Liver (tissue), 9 donors: ENCODE measurements around the gene EHMT1. TPM values are rescaled to one million over a fixed set of nuclear protein-coding genes. Genes with fewer than 3 reads are reported as not detected.

Experiments
- DNase-seq: peaks from one replicate; pipeline ENCODE4 v3.0.0-alpha.2; 2017; ENCODE audit warnings: low spot score
- H3K27ac ChIP-seq, 2 donors: one replicate each; pipeline ENCODE4 v1.7.0; 2013; ENCODE audit warnings: inconsistent platforms in 2 of 2, low read length in 2 of 2, control low read depth in 1 of 2, low read depth in 1 of 2, mild to moderate bottlenecking in 1 of 2
- H3K27me3 ChIP-seq, 4 donors: one replicate each; pipeline versions ENCODE4 v1.6.1 to v1.7.0; 2013; ENCODE audit warnings: low read length in 3 of 4, inconsistent platforms in 1 of 4, mild to moderate bottlenecking in 1 of 4, moderate library complexity in 1 of 4; ENCODE audit not compliant: control insufficient read depth in 4 of 4, insufficient read depth in 4 of 4
- H3K36me3 ChIP-seq, 4 donors: one replicate each; pipeline versions ENCODE4 v1.6.1 to v1.7.0; 2013; ENCODE audit warnings: low read length in 3 of 4, mild to moderate bottlenecking in 3 of 4, low read depth in 1 of 4, moderate library complexity in 1 of 4; ENCODE audit not compliant: control insufficient read depth in 4 of 4, insufficient read depth in 3 of 4
- H3K4me1 ChIP-seq, 4 donors: one replicate each; pipeline versions ENCODE4 v1.6.1 to v1.7.0; 2013; ENCODE audit warnings: low read length in 3 of 4, mild to moderate bottlenecking in 3 of 4, moderate library complexity in 1 of 4; ENCODE audit not compliant: control insufficient read depth in 4 of 4, insufficient read depth in 4 of 4
- H3K4me3 ChIP-seq, 3 donors: one replicate each; pipeline versions ENCODE4 v1.6.1 to v1.7.0; 2013; ENCODE audit warnings: low read length in 3 of 3, control low read depth in 1 of 3, low read depth in 1 of 3, mild to moderate bottlenecking in 1 of 3
- H3K9ac ChIP-seq, 2 donors: one replicate each; pipeline ENCODE4 v1.7.0; 2013; ENCODE audit warnings: low read length in 2 of 2, mild to moderate bottlenecking in 2 of 2, moderate library complexity in 2 of 2, control low read depth in 1 of 2, low read depth in 1 of 2
- H3K9me3 ChIP-seq, 4 donors: one replicate each; pipeline versions ENCODE4 v1.6.1 to v1.7.0; 2013; ENCODE audit warnings: low read length in 3 of 4; ENCODE audit not compliant: control insufficient read depth in 4 of 4
- CTCF ChIP-seq: fragments of 150-350 bp; IDR thresholded peaks from 2 replicates; pipeline ENCODE4 v1.5.1; 2017; ENCODE audit warnings: improper control_type of control experiment, low read depth, low read length; ENCODE audit not compliant: missing input control
- FOXA1 ChIP-seq: IDR thresholded peaks from 2 replicates; pipeline ENCODE4 v1.6.1; 2016; ENCODE audit warnings: antibody characterized with exemption
- FOXA2 ChIP-seq: IDR thresholded peaks from 2 replicates; pipeline ENCODE4 v1.6.1; 2016; ENCODE audit warnings: antibody characterized with exemption
- GABPA ChIP-seq, 2 donors: IDR thresholded peaks in 1 of 2; conservative IDR thresholded peaks in 1 of 2; 2 replicates each; pipeline ENCODE4 v1.6.1; 2016; ENCODE audit warnings: antibody characterized with exemption in 2 of 2, mild to moderate bottlenecking in 1 of 2, moderate library complexity in 1 of 2
- HNF4A ChIP-seq, 2 donors: conservative IDR thresholded peaks; 2 replicates each; pipeline ENCODE4 v1.6.1; 2016; ENCODE audit warnings: antibody characterized with exemption in 2 of 2, mild to moderate bottlenecking in 2 of 2
- JUND ChIP-seq, 2 donors: IDR thresholded peaks; 2 replicates each; pipeline ENCODE4 v1.6.1; 2016; ENCODE audit warnings: antibody characterized with exemption in 2 of 2
- NR2F2 ChIP-seq: IDR thresholded peaks from 2 replicates; pipeline ENCODE4 v1.6.1; 2016; ENCODE audit warnings: antibody characterized with exemption
- RAD21 ChIP-seq, 2 donors: IDR thresholded peaks; 2 replicates each; pipeline ENCODE4 v1.6.1; 2016; ENCODE audit warnings: antibody characterized with exemption in 2 of 2, mild to moderate bottlenecking in 2 of 2
- REST ChIP-seq: IDR thresholded peaks from 2 replicates; pipeline ENCODE4 v1.6.1; 2016; ENCODE audit warnings: antibody characterized with exemption, mild to moderate bottlenecking
- RXRA ChIP-seq, 2 donors: IDR thresholded peaks; 2 replicates each; pipeline ENCODE4 v1.6.1; 2017 to 2018; ENCODE audit warnings: antibody characterized with exemption in 2 of 2, mild to moderate bottlenecking in 1 of 2
- SP1 ChIP-seq: IDR thresholded peaks from 2 replicates; pipeline ENCODE4 v1.6.1; 2018; ENCODE audit warnings: antibody characterized with exemption, mild to moderate bottlenecking
- TAF1 ChIP-seq: conservative IDR thresholded peaks from 2 replicates; pipeline ENCODE4 v1.6.1; 2016; ENCODE audit warnings: antibody characterized with exemption, mild to moderate bottlenecking
- YY1 ChIP-seq: IDR thresholded peaks from 2 replicates; pipeline ENCODE4 v1.6.1; 2016; ENCODE audit warnings: antibody characterized with exemption, mild to moderate bottlenecking
- WGBS: extraction: QIAGEN DNeasy Blood & Tissue Kit; methylation state at CpG from one replicate; pipeline ENCODE4 v1.1.7; 2013; 5-methylcytosine and 5-hydroxymethylcytosine counted together
- polyA plus RNA-seq, 2 donors: library from polyadenylated mRNA; stranded (reverse) in 1 of 2; unstranded in 1 of 2; fragments of 200-250 nt in 1 of 2; fragments of >200 nt in 1 of 2; fragmentation: Nextera tagmentation in 1 of 2; extraction: Ambion mirVana in 1 of 2; gene quantifications; one replicate each; pipeline versions ENCODE4 v1.2.1 to v1.2.3, GENCODE V29; 2013 to 2015
- total RNA-seq, 2 donors: library from RNA; depleted of rRNA; stranded (reverse); fragments of >200 nt; gene quantifications; one replicate each; pipeline ENCODE4 v1.2.3, GENCODE V29; 2014
- TF ChIP-seq, protein P1 (sequence below): IDR thresholded peaks from 2 replicates; pipeline ENCODE4 v1.6.1; 2016; ENCODE audit warnings: antibody characterized with exemption
- donor health status: healthy.
- donor health status: healthy.
- donor health status: healthy.
- donor health status: healthy.
- donor health status: healthy.

Gene EHMT1
- total and polyA plus RNA-seq, 4 donors, result 16.1 to 48.2 (median 27.3) TPM

- TF ChIP-seq JUND (IDR thresholded peaks at IDR 0.05) (no peak), TAF1 (no peak), FOXA1 (no peak), RAD21 (IDR thresholded peaks at IDR 0.05) (no peak), GABPA (IDR thresholded peaks at IDR 0.05 in 1 of 2, conservative IDR thresholded peaks at IDR 0.05 in 1 of 2) (no peak), CTCF (no peak), REST (no peak)
- Histone ChIP-seq H3K36me3 (peaks cover 26 to 61% (median 36%) of the 10 kb centered on the region in 4 donors), H3K27ac (no peak overlapping the region), H3K27me3 (no peaks in the 10 kb centered on the region), H3K9ac (no peak overlapping the region), H3K4me3 (no peak overlapping the region), H3K9me3 (no peaks in the 10 kb centered on the region), H3K4me1 (no peaks in the 10 kb centered on the region)
- 96% methylated on average over 9 of the region's 9 CpGs for WGBS
- no peak for DNase-seq
These were observed 193.7 kb downstream of the EHMT1 start for GRCh38 chr9:137812356-137813023.

GRCh38 chr9:137813167-137813566, 194.4 kb downstream of the EHMT1 start:
- Histone ChIP-seq H3K27ac (no peak overlapping the region), H3K9me3 (peaks cover 0 to 2% (median 0%) of the 10 kb centered on the region in 4 donors), H3K27me3 (no peaks in the 10 kb centered on the region), H3K4me3 (no peak overlapping the region), H3K4me1 (no peaks in the 10 kb centered on the region), H3K36me3 (peaks cover 33 to 64% (median 40%) of the 10 kb centered on the region in 4 donors), H3K9ac (no peak overlapping the region)
- 97% methylated on average over 19 of the region's 19 CpGs for WGBS
- TF ChIP-seq FOXA2 (no peak), TAF1 (no peak)
- no peak for DNase-seq

DNA sequence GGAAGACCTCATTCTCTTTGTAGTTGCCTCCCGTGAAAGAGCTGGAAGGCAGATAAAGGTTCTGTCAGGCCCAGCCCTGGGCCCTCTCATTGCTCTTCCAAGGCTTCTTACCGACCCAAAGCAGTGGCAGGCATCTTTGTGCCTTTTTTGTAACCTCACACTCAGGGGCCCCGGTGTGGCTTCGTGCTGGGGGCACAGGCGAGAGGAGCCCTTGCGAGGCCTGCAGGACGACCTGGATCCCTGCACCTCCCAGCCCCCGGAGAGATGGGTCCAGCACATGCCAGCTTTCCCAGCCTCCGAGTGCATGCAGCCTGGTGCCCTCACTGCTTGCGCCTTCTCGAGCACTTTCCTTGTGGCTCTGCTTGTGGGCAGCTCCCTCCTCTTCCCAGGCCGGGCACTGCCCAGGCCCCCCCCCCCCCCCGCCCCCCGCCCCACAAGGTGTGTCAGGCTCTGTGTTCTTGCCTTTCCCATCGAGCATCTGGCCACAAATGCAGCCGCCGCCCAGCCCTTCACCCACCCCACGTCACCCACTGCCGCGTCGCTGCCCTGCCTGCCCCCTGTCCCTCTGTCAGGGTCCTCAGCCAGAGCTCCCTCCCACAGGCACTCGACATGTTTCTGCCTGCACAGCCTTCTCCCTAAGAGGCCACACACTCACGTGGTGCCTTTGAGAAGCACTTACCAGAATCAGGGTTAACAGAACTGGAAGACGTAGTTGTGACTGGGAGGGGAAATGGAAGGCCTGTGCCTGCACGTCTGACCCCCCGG, 195.0 kb downstream of the EHMT1 start:
- Histone ChIP-seq H3K9me3 (peaks cover 0 to 2% (median 0%) of the 10 kb centered on the region in 4 donors), H3K4me3 (no peak overlapping the region), H3K27ac (no peak overlapping the region), H3K4me1 (no peaks in the 10 kb centered on the region), H3K36me3 (peaks cover 34 to 63% (median 40%) of the 10 kb centered on the region in 4 donors), H3K27me3 (no peaks in the 10 kb centered on the region), H3K9ac (no peak overlapping the region)
- DNase-seq, result no peak
- 94% methylated on average over 26 of the region's 26 CpGs for WGBS
- TF ChIP-seq HNF4A (conservative IDR thresholded peaks at IDR 0.05), result no peak
- no peak for TF ChIP-seq REST
- no peak for TF ChIP-seq TAF1
- TF ChIP-seq YY1, result no peak
- no peak for TF ChIP-seq GABPA (IDR thresholded peaks at IDR 0.05 in 1 of 2, conservative IDR thresholded peaks at IDR 0.05 in 1 of 2)
- no peak for TF ChIP-seq JUND (IDR thresholded peaks at IDR 0.05)
- TF ChIP-seq RXRA (IDR thresholded peaks at IDR 0.05), result no peak
- no peak for TF ChIP-seq FOXA1
- TF ChIP-seq NR2F2, result no peak
- TF ChIP-seq, protein P1, sequence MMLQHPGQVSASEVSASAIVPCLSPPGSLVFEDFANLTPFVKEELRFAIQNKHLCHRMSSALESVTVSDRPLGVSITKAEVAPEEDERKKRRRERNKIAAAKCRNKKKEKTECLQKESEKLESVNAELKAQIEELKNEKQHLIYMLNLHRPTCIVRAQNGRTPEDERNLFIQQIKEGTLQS, result no peak
- TF ChIP-seq SP1, result no peak
